AG20443 (cell line): Measurements from ENCODE around the gene TIMM13.
"Not testable (repeated sequence)": the region's sequence is repeated elsewhere in the genome, so short reads cannot be mapped to it uniquely, and the experiment has no call there.

Source experiments
- DNase-seq: peaks from one replicate; pipeline ENCODE4 v3.0.0; 2012; ENCODE audit warnings: low spot score, mixed read lengths

TIMM13 gene

DNA sequence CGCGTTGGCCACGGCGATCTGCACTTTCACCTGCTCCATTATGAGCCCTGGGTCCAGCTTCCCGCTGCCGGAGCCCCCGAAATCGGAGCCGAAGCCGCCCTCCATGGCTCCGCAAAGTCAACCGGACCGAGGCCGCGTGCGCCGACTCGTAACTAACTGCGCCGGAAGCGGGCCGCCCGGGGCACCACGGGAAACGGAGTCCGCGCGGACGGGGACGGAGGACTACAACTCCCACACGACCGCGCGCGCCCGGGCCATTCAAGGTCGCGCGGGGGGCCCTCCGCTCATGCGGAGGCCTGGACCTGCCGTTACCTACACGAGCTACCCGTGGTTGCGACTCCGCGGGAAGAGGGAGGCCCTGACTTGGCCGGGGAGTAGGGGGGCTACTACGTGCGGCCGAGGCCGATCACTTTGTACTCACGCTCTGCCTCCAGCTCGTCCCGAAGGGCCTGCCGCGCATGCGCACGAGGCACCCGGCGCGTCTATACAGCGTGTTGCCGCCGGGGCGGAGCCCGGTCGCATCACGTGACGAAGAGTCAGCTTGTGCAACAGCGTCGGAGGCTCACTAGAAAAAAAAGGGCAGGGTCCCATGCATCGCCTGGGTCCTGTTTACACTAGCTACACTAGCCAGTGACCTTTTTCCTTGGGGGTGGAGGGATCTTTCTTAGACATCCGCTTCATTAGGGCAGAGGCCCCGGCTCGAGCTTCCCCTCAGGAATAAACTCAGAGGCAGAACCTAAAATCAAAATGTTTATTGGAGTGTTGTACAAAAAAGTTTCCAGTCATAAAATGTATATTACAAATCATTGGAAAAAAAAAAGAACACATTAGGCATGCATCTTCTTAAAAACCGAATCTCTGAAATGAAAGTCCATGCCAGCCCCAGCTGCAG lies at the start of gene TIMM13:
Gene TIMM13 (minus strand): TSS at position 158 of the 892 bp plus-strand sequence. CDS start 53 bp downstream, at position 105.
- peak; percentile 98 for DNase-seq

DNA sequence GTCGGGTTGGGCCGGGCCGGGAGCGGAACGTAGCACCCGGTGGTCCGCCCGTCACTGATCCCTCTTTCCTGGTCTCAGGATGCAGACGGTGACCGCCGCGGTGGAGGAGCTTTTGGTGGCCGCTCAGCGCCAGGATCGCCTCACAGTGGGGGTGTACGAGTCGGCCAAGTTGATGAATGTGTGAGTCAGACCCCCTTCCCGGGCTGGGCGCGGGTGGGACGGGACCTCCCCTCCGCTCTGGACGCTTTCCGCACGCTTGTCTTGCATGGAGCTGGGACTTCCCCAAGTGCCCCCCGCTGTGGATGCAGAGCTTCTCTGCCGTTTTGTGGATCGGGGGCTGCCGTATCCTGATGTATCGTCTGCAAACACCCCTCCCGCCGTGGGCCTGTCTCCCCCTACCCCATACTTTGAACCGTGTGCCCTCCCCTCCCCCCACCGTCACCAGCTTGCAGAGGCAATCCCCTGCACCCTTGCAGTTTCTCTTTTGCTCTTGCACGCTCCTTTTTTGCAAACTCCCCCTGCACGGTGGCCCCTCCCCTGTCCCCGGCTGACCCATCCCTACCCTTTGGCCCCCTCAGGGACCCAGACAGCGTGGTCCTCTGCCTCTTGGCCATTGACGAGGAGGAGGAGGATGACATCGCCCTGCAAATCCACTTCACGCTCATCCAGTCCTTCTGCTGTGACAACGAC lies 49.2 kb upstream of the TIMM13 start:
- peak; percentile 51 for DNase-seq

DNA sequence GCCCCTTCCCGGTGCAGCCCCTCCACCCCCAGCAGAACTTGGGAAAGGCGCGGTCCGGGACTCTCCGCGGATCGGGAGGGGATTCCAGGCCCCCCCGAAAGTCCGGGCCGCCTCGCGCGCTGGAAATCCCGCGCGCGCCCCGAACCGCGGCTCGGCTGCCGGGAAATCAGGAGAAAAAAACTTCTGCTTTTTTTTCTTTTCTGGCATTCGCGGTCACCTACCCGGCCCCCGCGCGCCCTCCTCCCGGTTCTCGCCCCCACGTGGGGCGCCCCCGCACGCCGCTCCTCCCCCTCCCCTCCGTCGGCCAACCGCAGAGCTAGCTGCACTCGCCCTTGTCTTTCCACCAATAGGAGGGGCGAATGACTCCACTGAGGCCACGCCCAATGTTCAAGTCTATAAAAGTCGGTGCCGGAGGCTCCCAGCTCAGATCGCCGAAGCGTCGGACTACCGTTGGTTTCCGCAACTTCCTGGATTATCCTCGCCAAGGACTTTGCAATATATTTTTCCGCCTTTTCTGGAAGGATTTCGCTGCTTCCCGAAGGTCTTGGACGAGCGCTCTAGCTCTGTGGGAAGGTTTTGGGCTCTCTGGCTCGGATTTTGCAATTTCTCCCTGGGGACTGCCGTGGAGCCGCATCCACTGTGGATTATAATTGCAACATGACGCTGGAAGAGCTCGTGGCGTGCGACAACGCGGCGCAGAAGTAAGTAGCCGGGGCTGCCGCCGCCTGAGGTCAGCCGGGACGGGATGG lies 48.5 kb upstream of the TIMM13 start, which contains the start of gene GADD45B:
Gene GADD45B (plus strand): TSS at position 426 of the 749 bp plus-strand sequence. CDS start 232 bp downstream, at position 658.
- DNase-seq, result peak; percentile 99

DNA sequence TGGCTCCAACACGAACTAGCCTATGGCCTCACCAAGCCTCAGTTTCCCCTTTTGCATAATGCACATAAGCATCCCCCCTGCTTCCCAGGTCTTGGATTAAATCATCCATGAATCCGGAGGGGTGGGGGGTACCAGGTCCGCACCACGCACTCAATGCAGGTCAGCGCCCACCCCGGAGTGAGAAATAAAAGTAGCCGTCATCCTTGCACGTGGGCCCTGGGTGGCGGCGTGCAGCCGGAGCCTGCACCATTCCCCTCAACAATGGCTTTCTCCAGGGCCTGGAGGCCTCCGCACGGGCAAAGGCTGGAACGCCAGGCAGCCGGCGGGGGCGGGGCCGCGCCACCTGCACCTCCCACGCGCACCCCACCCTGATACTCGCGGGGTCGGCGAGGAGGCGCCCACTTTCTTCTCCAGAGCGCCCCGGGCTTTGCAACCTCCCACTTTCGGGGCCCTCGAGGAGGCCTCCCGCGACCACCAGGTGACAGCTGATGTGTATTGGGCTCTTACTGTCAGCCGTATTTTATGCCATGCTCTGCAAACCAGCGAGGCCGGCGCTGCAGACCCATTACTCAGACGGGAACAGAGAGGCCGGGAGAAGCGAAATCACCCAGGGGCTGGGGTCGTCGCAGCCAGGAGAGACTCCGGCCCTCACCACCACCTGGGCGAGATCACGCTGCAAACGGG lies 47.8 kb upstream of the TIMM13 start:
- DNase-seq, result peak; percentile 54

DNA sequence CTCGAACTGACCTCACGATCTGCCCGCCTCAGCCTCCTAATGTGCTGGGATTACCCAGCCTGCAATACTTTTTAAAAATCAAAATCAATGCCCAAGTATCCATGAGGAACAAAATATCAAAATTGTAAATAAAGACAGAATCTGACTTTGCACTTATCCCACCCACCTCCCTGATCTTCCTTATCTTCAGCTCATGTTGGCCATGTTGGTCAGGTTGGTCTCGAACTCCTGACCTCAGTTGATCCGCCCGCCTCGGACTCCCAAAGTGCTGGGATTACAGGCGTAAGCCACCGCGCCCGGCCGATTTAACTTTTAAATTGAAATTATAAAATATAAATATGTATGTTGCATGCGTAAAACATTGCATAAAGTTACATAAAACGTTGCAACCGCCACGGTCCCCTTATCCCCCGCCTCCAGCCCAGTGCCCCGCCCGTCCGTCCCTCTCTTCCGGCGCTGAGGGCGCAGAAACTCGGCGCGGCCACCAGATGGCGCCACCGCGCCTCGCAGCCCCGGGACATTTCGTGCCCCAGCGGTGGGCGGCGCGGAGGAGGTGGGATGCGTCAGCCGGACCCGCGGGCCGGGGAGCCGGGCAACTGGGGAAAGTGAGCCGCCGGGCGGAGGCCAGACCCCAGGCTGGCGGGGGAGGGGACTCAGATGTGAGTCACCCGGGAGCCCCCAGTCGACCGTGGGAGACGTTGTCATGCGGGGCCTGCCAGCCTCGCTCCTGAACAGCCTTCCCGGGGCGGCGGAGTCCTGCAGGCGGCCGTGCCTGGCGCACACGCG lies 47.0 kb upstream of the TIMM13 start:
- DNase-seq, result peak; percentile 90

DNA sequence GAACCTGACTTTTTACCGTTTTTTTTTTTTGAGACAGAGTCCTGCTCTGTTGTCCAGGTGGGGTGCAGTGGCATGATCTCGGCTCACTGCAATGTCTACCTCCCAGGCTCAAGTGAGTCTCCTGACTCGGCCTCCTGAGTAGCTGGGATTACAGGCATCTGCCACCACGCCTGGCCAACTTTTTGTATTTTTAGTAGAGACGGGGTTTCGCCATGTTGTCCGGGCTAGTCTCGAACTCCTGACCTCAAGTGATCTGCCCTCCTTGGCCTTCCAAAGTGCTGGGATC lies 42.5 kb upstream of the TIMM13 start:
- not testable (repeated sequence) for DNase-seq

DNA sequence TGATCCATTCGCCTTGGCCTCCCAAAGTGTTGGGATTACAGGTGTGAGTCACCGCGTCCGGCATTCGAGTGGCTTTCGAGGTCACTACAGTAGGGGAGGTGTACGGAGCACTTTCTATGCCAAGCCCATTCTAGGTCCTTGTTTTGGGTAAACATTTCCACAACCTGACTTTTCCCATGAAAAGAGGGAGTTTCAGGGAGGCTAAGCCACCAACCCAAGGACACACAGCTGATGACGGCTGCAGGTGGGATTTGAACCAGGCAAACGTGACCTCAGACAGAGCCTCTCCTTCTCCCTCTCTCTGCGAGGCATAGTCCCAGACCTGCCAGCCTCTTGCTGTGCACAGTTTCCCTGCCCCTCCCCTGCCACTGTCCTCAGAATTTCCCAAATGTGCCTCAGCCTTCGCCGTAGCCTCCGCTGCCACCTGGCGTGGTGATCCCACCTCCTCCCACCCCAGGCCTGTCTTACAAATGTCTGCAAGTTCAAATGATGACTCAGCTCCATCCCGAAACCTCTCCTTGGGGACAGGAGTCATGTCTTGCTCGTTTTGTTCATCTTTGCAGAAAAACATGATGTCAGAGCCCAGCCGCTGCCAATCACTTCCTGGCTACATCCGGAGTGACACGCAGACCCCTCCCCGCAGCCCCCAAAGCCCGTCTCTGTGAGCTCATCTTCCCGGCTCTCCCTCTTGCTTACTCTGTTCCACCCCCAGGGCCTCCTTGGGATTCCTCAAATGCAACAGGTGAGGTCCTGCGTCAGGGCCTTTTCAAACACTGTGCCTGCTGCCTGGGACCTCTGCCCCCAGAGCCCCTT lies 41.9 kb upstream of the TIMM13 start:
- peak; percentile 60 for DNase-seq

DNA sequence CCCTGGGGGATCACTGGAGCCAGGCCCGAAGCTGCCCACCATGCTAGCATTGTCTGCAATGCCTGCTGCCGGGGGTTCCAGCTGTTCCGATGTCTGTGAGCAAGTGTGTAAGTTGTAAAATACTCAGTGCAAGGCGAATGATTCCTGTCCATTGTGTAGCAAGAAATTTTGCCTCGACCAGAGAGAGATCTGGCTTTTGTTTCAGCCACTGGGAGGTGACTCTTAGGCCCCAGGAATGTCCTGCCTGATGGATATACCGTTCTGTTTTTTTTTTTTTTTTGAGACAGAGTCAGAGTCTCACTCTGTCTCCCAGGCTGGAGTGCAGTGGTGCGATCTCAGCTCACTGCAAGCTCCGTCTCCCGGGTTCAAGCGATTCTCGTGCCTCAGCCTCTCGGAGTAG lies 41.2 kb upstream of the TIMM13 start:
- no peak for DNase-seq

DNA sequence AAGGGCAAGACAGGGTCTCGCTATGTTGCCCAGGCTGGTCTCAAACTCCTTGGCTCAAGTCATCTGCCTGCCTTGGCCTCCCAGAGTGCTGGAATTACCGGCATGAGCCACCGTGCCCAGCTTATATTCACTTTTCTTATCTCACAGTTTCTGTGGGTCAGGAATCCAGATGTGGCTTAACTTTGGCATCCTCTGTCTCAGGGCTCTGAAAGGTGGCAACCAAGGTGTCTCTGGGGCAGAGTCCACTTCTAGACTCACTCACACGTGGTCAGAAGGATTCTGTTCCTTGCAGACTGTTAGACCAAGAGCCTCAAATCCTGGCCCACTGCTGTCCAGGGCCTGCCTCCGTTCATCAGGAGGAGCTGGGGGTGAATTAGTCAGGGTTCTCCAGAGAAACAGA lies 37.0 kb upstream of the TIMM13 start:
- DNase-seq, result no peak

DNA sequence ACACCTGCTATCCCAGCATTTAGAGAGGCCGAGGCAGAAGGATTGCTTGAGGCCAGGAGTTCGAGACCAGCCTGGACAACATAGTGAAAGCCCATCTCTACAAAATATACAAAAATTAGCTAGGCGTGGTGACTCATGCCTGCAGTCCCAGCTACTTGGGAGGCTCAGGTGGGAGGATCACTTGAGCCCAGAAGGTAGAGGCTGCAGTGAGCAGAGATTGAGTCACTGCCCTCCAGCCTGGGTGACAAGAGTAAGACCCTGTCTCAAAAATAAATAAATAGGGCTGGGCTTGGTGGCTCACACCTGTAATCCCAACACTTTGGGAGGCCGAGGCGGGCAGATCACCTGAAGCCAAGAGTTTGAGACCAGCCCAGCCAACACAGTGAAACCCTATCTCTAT lies 36.3 kb upstream of the TIMM13 start:
- DNase-seq, result not testable (repeated sequence)

DNA sequence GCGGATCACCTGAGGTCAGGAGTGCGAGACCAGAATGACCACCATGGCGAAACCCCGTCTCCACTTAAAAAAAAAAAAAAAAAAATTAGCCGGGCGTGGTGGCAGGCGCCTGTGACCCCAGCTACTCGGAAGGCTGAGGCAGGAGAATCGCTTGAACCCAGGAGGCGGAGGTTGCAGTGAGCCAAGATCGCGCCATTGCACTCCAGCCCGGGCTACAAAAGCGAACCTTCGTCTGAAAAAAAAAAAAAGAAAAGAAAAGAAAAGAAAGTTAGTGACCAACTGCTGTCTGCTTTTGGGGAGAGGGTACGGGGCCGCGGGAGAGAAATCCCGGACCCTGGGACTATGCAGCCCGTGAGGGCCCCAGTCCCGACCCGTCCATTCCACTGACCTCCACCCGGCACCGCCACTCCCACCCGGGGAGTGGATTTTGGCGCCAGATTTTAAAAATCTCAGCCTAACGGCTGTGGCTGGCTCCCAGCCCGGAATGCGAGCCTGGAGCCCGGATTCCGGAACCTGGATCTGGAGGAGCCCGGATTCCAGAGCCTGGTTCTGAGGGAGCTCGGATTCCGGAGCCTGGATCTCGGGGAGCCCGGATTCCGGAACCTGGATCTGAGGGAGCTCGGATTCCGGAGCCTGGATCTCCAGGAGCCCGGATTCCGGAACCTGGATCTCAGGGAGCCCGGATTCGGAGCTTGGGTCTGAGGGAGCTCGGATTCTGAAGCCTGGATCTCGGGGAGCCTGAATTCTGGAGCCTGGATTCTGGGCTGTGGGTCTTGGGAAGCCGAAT lies 35.4 kb upstream of the TIMM13 start:
- peak; percentile 92 for DNase-seq

DNA sequence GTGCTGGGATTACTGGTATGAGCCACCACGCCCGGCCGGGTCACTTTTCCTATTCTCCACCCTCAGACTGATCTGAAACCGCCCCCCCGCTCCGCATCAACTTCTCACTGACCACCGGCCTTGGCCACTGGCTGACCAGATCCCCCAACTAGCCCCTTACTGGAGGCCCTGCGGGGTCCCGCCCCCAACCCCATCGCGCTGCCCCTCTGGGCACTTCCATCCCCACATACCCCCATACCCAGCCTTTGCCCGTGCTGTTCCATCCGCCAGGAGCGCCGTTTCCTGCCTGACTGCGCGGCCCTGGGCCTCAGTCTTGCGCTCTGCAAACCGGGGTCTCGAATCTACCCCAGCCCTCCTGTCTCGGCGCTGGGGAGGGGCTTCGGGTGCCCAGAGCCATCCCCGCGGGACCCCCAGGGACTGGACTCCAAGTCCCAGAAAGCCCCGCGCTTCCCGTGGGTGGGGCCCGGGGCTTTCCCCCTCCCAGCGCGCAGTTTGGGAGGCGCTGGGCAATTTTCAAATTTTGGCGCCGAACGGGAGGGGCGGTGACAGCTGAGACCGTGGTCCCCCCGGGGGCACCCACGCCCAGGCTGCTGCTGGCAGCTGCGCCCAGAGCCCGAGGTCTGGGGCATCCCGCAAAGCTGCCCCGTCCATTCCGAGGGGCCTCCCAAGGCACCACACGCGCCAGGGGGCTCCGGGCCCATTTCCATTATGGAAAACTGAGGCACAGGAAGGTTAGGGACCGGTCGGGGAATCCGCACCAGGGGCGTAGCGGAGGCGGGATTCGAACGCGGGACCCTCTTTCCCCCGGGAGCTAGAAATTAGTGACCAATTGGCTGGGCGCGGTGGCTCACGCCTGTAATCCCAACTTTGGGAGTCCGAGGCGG lies 34.6 kb upstream of the TIMM13 start:
- DNase-seq, result peak; percentile 87

DNA sequence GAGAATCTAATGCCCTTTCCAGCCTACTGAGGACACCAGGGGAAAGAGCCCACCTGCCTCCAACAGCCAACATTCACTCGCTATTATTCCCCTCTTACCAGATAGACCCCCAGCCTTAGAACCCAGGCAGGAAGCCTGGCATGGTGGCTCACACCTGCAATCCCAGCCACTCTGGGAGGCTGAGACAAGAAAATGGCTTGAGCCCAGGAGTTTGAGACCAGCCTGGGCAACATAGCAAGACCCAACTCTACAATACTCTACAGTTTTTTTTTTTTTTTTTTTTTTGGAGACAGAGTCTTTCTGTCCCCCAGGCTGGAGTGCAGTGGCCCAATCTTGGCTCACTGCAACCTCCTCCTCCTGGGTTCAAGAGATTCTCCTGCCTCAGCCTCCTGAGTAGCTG lies 32.9 kb upstream of the TIMM13 start:
- DNase-seq, result no peak

DNA sequence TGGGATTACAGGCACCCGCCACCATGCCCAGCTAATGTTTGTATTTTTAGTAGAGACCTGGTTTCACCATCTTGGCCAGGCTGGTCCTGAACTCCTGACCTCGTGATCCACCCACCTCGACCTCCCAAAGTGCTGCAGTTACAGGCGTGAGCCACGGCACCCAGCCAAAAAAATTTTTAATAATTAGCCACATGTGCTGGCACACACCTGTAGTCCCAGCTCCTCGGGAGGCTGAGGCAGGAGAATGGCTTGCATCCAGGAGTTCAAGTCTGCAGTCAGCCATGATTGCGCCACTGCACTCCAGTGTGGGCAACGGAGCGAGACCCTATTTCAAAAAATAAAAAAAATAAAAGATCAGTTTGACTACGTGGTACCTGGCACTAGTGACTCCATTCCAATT lies 31.4 kb upstream of the TIMM13 start:
- DNase-seq, result not testable (repeated sequence)

DNA sequence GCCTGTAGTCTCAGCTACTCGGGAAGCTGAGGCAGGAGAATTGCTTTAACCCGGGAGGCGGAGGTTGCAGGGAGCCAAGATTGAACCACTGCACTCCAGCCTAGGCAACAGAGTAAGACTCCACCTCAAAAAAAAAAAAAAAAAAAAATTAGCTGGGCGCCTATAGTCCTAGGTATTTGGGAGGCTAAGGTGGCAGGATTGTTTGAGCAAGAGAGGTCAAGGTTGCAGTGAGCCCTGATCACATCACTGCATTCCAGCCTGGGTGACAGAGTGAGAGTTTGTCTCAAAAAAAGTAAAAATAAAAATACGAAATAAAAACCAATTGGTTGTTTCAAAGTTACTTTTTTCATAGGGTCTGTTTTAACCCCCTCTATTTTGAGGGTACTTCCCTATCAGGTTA lies 30.7 kb upstream of the TIMM13 start:
- DNase-seq, result no peak

DNA sequence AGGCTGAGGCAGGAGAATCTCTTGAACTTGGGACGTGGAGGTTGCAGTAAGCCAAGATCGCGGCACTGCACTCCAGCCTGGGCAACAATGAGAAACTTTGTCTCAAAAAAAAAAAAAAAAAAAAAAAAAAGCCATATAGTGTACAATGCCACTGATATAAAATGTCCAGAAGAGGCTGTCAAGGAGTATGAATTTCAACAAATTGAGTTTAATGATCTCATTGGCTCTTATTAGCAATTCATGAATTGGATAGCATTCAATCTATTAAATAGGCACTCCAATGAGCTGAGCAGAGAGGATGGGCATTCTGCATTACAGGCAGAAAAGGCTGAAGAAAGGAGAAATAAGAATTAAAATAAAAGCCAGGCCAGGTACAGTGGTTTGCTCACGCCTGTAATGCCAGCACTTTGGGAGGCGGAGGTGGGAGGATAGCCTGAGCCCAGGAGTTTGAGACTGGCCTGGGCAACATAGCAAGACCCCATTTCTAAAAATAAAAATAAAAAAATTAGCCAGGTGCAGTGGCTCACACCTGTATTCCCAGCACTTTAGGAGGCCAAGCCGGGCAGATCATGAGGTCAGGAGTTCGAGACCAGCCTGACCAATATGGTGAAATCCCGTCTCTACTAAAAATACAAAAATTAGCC lies 30.1 kb upstream of the TIMM13 start:
- DNase-seq, result no peak

DNA sequence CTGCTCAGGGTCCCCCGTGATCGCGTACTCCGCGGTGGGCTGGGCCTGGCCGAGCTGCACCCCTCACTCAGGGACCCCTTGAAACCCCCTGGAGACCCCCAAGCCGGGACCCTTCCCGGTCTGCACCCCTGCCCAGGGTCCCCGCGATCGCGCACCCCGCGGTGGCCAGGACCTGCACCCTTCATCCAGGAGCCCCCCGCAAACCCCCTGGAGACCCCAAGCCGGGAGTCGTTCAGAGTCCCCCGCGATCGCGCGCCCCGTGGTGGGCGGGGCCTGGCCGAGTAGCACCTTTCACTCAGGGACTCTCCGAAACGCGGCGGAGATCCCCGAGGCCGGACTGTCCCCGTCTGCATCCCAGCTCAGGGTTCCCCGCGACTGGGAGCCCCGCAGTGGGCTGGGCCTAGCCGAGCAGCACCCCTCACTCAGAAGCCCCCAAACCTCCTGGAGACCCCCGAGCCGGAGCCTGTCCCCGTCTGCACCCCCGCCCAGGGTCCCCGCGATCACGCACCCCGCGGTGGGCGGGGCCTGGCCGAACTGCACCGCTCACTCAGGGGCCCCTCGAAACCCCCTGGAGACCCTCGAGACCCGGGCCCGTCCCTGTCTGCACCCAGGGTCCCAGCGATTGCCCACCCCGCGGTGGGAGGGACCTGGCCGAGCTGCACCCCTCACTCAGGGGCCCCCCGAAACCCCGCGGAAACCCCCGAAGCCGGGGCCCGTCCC lies 28.6 kb upstream of the TIMM13 start:
- DNase-seq, result peak; percentile 67
